AG09309 (cell line): Measurements from ENCODE around the gene INPP5F.

ENCODE experiments used
- DNase-seq: peaks from one replicate; pipeline ENCODE4 v3.0.0-alpha.2; 2010; ENCODE audit warnings: low read depth
- H3K4me3 ChIP-seq: 2 replicates; pipeline ENCODE4 v1.5.1; 2011; ENCODE audit warnings: mild to moderate bottlenecking, low read depth, low read length, moderate library complexity; ENCODE audit not compliant: control insufficient read depth
- TF ChIP-seq, protein P1 (sequence below): IDR thresholded peaks from 2 replicates; pipeline ENCODE4 v1.5.1; 2011; ENCODE audit warnings: mild to moderate bottlenecking, low read depth, low read length, inconsistent platforms; ENCODE audit not compliant: insufficient read depth, control insufficient read depth; ENCODE audit errors: missing control alignments

Gene INPP5F

DNA sequence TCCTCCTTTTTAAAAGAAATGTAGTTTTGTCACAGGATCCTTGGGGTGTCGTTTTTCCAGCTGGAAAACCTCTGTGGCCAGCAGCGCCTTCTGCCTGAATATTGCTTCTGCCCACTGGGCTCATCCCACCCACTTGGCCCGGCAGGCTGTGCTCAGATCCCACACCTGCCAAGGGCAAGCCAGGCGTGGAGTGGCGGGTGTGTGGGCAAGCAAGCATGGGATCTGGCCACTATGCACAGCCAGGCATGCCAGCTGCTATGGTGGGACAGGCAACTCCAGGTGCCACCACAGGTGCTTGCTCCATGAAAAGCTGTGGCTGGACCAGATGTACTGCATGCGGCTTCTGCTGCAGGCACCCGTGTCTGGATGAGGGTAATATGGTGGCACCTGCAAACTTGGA is 31.2 kb upstream of the INPP5F start:
- TF ChIP-seq, protein P1, sequence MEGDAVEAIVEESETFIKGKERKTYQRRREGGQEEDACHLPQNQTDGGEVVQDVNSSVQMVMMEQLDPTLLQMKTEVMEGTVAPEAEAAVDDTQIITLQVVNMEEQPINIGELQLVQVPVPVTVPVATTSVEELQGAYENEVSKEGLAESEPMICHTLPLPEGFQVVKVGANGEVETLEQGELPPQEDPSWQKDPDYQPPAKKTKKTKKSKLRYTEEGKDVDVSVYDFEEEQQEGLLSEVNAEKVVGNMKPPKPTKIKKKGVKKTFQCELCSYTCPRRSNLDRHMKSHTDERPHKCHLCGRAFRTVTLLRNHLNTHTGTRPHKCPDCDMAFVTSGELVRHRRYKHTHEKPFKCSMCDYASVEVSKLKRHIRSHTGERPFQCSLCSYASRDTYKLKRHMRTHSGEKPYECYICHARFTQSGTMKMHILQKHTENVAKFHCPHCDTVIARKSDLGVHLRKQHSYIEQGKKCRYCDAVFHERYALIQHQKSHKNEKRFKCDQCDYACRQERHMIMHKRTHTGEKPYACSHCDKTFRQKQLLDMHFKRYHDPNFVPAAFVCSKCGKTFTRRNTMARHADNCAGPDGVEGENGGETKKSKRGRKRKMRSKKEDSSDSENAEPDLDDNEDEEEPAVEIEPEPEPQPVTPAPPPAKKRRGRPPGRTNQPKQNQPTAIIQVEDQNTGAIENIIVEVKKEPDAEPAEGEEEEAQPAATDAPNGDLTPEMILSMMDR: no peak
- no peak for DNase-seq
- H3K4me3 ChIP-seq: no peak overlapping the region

DNA sequence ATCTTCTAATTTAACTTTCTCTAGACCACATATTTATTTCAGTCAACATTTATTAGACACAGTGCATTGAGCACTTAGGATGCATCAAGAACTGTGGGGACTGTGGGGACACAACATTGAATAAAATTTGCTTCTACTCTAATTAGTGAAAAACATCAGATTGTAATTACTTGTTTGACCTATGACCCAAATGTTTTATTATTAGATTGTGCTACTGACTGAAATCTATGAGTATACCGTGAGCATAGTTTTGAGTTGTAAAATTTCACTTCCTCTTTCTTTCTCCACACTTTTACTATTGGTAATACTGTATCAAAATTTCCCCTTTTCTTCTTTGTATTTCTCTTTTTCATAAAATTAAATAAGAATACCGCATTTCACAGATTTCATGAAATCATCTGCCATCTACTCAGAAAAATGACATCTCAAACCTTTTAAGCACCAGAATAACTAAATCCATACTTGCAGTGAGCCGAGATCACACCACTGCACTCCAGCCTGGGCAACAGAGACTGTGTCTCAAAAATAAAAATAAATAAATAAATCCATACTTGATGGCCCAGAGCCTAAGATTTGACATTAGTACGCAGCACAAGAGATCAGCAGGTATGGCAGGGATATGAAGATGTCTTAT is 25.4 kb upstream of the INPP5F start:
- no peak overlapping the region for H3K4me3 ChIP-seq
- TF ChIP-seq, protein P1: no peak
- no peak for DNase-seq

DNA sequence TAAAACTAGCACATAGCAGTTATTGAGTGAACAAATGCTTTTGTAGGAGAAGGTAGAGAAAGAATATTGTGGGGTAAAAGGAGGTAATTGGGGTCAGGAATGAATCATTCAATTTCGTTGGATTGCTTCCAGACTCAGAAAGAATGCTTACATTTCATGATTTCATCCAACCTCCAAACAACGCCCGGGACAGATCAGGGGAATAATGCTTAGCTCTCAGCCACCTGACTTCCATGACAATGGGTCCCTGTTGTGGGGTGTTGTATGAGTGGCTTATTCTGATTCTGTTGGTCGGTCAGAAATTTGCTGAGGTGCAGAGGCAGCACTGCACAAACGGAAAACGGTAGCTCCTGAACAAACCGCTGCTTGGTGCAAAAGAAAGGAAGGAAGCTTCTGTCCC is 24.0 kb upstream of the INPP5F start:
- DNase-seq: no peak
- TF ChIP-seq, protein P1: no peak
- no peak overlapping the region for H3K4me3 ChIP-seq

DNA sequence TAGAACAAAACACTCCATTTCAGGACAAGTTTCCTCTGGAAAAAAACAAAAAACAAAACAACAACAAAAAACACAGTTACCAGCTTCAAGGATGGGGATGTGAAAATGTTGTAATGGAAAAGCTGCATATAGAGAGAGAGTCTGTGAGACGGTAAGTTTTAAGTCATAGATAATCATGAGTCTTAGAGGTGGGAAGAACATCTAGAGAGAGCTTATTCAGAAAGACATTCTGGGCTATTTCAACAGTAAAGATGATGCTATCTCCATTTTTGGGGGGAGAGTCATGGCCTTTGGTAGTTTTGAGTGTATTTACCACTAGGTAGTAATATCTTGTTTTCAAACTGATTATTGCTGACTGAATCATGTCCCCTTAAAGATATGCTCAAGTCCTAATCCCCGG is 23.3 kb upstream of the INPP5F start:
- no peak overlapping the region for H3K4me3 ChIP-seq
- TF ChIP-seq, protein P1: no peak
- no peak for DNase-seq

DNA sequence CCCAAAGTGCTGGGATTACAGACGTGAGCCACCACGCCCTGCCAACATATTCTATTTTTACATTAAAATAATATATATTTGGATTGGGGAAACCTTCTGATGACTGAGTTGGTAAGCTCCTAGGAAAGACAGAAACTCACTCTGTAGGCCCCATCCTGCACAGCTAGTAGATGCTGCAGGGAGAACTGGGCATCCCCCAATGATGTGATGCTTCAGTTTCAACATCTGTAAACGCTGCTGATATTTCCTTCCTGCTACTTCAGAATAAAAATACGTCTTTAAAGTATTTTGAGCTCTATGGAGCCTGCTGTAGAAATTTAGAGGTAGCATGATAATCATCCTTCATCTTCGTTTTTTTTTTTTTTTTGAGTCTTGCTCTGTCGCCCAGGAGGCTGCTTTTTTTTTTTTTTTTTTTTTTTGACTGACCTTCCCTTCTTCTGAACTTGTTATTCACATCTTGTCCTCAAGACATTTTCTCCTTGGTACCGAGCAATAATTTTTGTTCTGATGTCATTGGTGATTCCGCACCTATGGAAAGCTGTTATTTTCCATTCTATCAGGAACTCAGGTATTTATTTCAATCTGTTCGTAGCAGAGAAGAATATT is 21.8 kb upstream of the INPP5F start:
- TF ChIP-seq, protein P1: no peak
- DNase-seq: no peak
- H3K4me3 ChIP-seq: no peak overlapping the region

DNA sequence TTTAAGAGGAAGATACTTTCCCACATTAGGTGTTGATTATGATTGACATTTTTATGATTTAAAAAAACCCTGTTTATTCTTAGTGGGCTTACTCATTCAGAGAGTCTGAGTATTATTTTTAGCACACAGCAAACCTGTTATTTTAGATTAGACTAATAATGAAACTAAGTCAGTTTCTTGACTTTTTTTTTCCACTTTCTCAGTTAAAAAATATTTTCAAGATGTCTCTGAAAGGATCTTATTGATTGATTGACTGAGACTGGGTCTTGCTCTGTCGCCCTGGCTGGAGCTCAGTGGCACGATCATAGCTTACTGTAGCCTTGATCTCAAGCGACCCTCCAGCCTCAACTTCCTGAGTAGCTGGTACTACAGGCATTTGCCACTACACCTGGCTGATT is 20.4 kb upstream of the INPP5F start:
- H3K4me3 ChIP-seq: no peak overlapping the region
- TF ChIP-seq, protein P1: no peak
- no peak for DNase-seq
